Stomach smooth muscle (tissue), 2 donors: ENCODE measurements around the gene FST.

ENCODE experiments used
- H3K27ac ChIP-seq: one replicate; pipeline ENCODE4 v1.7.0; 2013; ENCODE audit warnings: mild to moderate bottlenecking, low read length, inconsistent platforms
- H3K27me3 ChIP-seq, 2 donors: one replicate each; pipeline ENCODE4 v1.7.0; 2013; ENCODE audit warnings: low read length in 2 of 2; ENCODE audit not compliant: insufficient read depth in 2 of 2, control insufficient read depth in 1 of 2
- H3K36me3 ChIP-seq, 2 donors: one replicate each; pipeline ENCODE4 v1.7.0; 2013; ENCODE audit warnings: low read length in 2 of 2; ENCODE audit not compliant: control insufficient read depth in 2 of 2, insufficient read depth in 2 of 2
- H3K4me1 ChIP-seq: one replicate; pipeline ENCODE4 v1.7.0; 2013; ENCODE audit warnings: low read length; ENCODE audit not compliant: control insufficient read depth, insufficient read depth
- H3K4me3 ChIP-seq, 2 donors: one replicate each; pipeline ENCODE4 v1.7.0; 2013; ENCODE audit warnings: low read length in 2 of 2
- H3K9ac ChIP-seq, 2 donors: one replicate each; pipeline ENCODE4 v1.7.0; 2013; ENCODE audit warnings: low read length in 2 of 2, mild to moderate bottlenecking in 1 of 2
- H3K9me3 ChIP-seq, 2 donors: one replicate each; pipeline ENCODE4 v1.7.0; 2013; ENCODE audit warnings: low read length in 2 of 2; ENCODE audit not compliant: control insufficient read depth in 2 of 2
- donor health status: healthy.
- donor health status: Pancreatic carcinoma.

Gene FST

GRCh38 chr5:53487436-53487835, 7.0 kb downstream of the FST start:
- Histone ChIP-seq H3K36me3 (no peaks in the 10 kb centered on the region), H3K9ac (no peak overlapping the region), H3K27me3 (no peaks in the 10 kb centered on the region)

GRCh38 chr5:53488195-53488722, 7.8 kb downstream of the FST start:
- peaks cover under 1% of the 10 kb centered on the region for H3K4me1 ChIP-seq
- no peaks in the 10 kb centered on the region for H3K36me3 ChIP-seq
- H3K9me3 ChIP-seq = no peaks in the 10 kb centered on the region

More at GRCh38 chr5:53487436-53487835, 7.0 kb downstream of the FST start:
- Histone ChIP-seq H3K27ac (no peak overlapping the region), H3K4me3 (no peak overlapping the region), H3K9me3 (no peaks in the 10 kb centered on the region), H3K4me1 (peaks cover 9% of the 10 kb centered on the region)

GRCh38 chr5:53490747-53491146, 10.3 kb downstream of the FST start:
- Histone ChIP-seq H3K36me3 (no peaks in the 10 kb centered on the region), H3K4me1 (no peaks in the 10 kb centered on the region), H3K4me3 (no peak overlapping the region), H3K9ac (no peak overlapping the region), H3K9me3 (no peaks in the 10 kb centered on the region), H3K27me3 (no peaks in the 10 kb centered on the region), H3K27ac (no peak overlapping the region)

More at GRCh38 chr5:53488195-53488722, 7.8 kb downstream of the FST start:
- no peak overlapping the region for H3K9ac ChIP-seq
- H3K27me3 ChIP-seq = no peaks in the 10 kb centered on the region
- no peak overlapping the region for H3K4me3 ChIP-seq
- H3K27ac ChIP-seq = no peak overlapping the region

- H3K27me3 ChIP-seq = no peaks in the 10 kb centered on the region
- H3K9me3 ChIP-seq = no peaks in the 10 kb centered on the region
- H3K27ac ChIP-seq = no peak overlapping the region
- no peak overlapping the region for H3K9ac ChIP-seq
- H3K4me1 ChIP-seq = no peaks in the 10 kb centered on the region
- H3K4me3 ChIP-seq = no peak overlapping the region
- no peaks in the 10 kb centered on the region for H3K36me3 ChIP-seq
These were observed 20.6 kb downstream of the FST start for GRCh38 chr5:53501054-53501453.

GRCh38 chr5:53503562-53504218, 23.3 kb downstream of the FST start:
- no peak overlapping the region for H3K4me3 ChIP-seq
- no peak overlapping the region for H3K9ac ChIP-seq
- no peaks in the 10 kb centered on the region for H3K36me3 ChIP-seq
- no peak overlapping the region for H3K27ac ChIP-seq
- no peaks in the 10 kb centered on the region for H3K9me3 ChIP-seq
- H3K27me3 ChIP-seq = no peaks in the 10 kb centered on the region
- no peaks in the 10 kb centered on the region for H3K4me1 ChIP-seq

- H3K27me3 ChIP-seq = no peaks in the 10 kb centered on the region
- H3K9me3 ChIP-seq = no peaks in the 10 kb centered on the region
- H3K9ac ChIP-seq = no peak overlapping the region
- H3K4me3 ChIP-seq = no peak overlapping the region
- H3K27ac ChIP-seq = no peak overlapping the region
- H3K4me1 ChIP-seq = no peaks in the 10 kb centered on the region
- H3K36me3 ChIP-seq = no peaks in the 10 kb centered on the region
These were observed 26.6 kb downstream of the FST start for GRCh38 chr5:53507013-53507412.

GRCh38 chr5:53508125-53508524, 27.7 kb downstream of the FST start:
- Histone ChIP-seq H3K9ac (no peak overlapping the region), H3K36me3 (no peaks in the 10 kb centered on the region)

GRCh38 chr5:53512539-53512938, 32.1 kb downstream of the FST start:
- no peaks in the 10 kb centered on the region for H3K4me1 ChIP-seq
- no peaks in the 10 kb centered on the region for H3K36me3 ChIP-seq
- H3K9me3 ChIP-seq = no peaks in the 10 kb centered on the region
- no peak overlapping the region for H3K4me3 ChIP-seq
- H3K27ac ChIP-seq = no peak overlapping the region
- no peak overlapping the region for H3K9ac ChIP-seq
- H3K27me3 ChIP-seq = no peaks in the 10 kb centered on the region

More at GRCh38 chr5:53508125-53508524, 27.7 kb downstream of the FST start:
- Histone ChIP-seq H3K4me3 (no peak overlapping the region), H3K9me3 (no peaks in the 10 kb centered on the region), H3K27me3 (no peaks in the 10 kb centered on the region), H3K27ac (no peak overlapping the region), H3K4me1 (no peaks in the 10 kb centered on the region)

- no peak overlapping the region for H3K4me3 ChIP-seq
- no peaks in the 10 kb centered on the region for H3K36me3 ChIP-seq
- H3K27me3 ChIP-seq = no peaks in the 10 kb centered on the region
- no peak overlapping the region for H3K9ac ChIP-seq
- no peaks in the 10 kb centered on the region for H3K9me3 ChIP-seq
- no peaks in the 10 kb centered on the region for H3K4me1 ChIP-seq
- H3K27ac ChIP-seq = no peak overlapping the region
These were observed 35.6 kb downstream of the FST start for GRCh38 chr5:53515988-53516387.

GRCh38 chr5:53520813-53521212, 40.4 kb downstream of the FST start:
- no peak overlapping the region for H3K9ac ChIP-seq
- H3K4me1 ChIP-seq = no peaks in the 10 kb centered on the region

More at GRCh38 chr5:53520813-53521212, 40.4 kb downstream of the FST start:
- H3K9me3 ChIP-seq = no peaks in the 10 kb centered on the region
- H3K4me3 ChIP-seq = no peak overlapping the region
- no peaks in the 10 kb centered on the region for H3K27me3 ChIP-seq
- no peaks in the 10 kb centered on the region for H3K36me3 ChIP-seq
- H3K27ac ChIP-seq = no peak overlapping the region
